Nasal cavity respiratory epithelium epithelial cell of viscerocranial mucosa (primary cell): ENCODE results near the gene AQR. TPM values are rescaled to one million over a fixed set of nuclear protein-coding genes. Genes with fewer than 3 reads are reported as not detected.

Experiments
- total RNA-seq: library from RNA; depleted of rRNA; stranded (reverse); fragments of >200 nt; gene quantifications from 2 replicates; pipeline ENCODE4 v1.2.3, GENCODE V29; 2014

Gene AQR
- total RNA-seq: 17.1 and 26.3 TPM in 2 replicates

DNA sequence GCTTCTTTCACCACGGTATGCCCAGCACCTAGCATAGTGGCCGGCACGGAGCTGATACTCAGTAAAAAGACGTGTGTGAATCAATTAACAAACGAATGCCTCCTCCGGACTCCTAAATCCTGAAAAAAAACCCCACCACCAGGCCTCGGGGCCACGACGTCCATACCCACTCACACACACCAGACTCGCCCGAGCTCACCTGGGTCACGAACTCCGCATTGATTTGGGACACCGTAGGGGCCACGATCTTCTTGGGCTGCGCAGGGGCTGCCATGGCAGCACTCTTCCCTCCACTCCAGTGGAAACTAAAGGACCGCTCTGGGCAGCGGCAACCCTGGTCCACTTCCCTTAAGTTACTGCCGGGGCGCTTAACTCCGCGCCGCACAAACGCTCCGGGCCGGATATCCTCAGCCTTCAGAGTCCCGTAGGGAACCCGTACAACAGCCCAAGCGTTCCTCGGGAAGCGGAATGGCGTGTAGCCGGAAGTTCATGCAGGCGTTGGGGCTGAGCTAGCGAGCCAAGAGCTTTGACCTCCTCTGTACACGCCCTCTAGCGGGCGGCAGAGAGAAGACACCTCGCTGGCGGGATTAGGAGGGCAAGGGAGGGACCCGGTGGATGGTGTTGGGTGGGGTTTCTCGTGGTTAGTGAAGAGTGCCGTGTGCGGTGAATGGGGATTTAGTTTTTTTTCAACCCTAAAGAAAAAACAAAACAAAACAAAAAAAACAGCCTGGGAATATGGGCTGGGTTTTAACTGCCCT is at the start of gene AQR:
AQR (minus strand) TSS at position 403 of the 758 bp plus-strand sequence; CDS start at position 274, 129 bp downstream.

DNA sequence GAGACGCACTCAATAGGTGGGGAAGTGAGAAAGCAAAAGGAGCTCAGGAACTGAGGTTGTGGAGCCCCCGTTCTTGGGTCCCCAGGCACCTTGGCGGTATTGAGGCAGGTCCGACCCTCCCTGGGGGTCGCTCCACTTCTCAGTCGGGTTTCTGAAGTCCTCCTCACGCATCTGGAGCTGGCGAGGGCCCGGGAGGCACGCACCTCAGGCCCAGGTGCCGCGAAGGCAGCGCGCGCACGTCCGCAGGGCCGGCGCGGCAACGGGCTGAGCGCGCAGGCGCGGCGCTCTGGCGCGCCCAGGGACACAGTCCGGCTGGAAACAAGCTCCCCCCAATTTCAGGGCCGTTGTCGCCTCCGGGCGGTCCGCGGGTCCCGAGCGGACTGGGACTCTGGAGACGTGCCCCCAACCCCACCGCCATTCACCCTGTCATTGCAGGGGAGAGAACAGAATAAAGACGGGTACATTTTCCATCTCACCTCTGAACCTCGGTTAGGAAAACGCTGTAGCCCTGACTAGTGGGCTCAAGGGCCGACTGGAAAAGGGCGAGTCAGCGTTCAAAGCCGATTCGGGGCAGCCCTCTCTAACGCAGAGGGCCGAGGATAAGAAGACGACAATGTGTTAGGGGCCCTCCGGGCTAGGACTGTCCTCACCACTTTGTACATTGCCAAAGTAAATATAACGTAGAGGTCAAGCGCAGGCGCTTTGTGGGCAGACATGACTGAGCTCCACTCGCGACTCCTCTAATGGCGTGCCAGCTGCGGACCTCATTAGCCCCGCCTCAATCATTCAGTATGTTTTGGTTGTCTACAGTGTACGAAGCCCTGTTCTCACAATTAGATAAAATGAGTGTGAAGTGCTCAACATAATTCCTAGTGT is 18.7 kb upstream of the AQR start, which contains the start of gene ZNF770:
ZNF770 (minus strand) TSS at position 261 of the 876 bp plus-strand sequence. CDS start 4,853 bp downstream, outside the sequence.

Other genes starting within 250 kb of the AQR start
- not detected in 2 replicates for gene GJD2, start 214.7 kb downstream of the AQR start, total RNA-seq
- gene ACTC1, start 174.2 kb downstream of the AQR start, total RNA-seq: not detected in 2 replicates
- gene ZNF770, start 18.5 kb upstream of the AQR start, total RNA-seq: 107 and 129 TPM in 2 replicates
- gene NANOGP8, start 115.6 kb upstream of the AQR start, total RNA-seq: 0.07 TPM in 1 of 2 replicates, not detected in the other